ENCODE measurements around the gene RNF144B.
A peak's percentile ranks its signal among the peaks of the same experiment; 100 is the strongest.

RNF144B gene

GRCh38 chr6:18489335-18489734 lies 102.2 kb downstream of the RNF144B start:
- DNase-seq: no peak

GRCh38 chr6:18491308-18492045 lies 104.3 kb downstream of the RNF144B start:
- DNase-seq: no peak

GRCh38 chr6:18492972-18493371 lies 105.8 kb downstream of the RNF144B start:
- no peak for DNase-seq

GRCh38 chr6:18493382-18493891 lies 106.3 kb downstream of the RNF144B start:
- peak; percentile 15 for DNase-seq

GRCh38 chr6:18493925-18494324 lies 106.8 kb downstream of the RNF144B start:
- DNase-seq: no peak

GRCh38 chr6:18495236-18495635 lies 108.1 kb downstream of the RNF144B start:
- no peak for DNase-seq

GRCh38 chr6:18496462-18496861 lies 109.3 kb downstream of the RNF144B start:
- no peak for DNase-seq

GRCh38 chr6:18497006-18497405 lies 109.9 kb downstream of the RNF144B start:
- no peak for DNase-seq

GRCh38 chr6:18498408-18498807 lies 111.3 kb downstream of the RNF144B start:
- no peak for DNase-seq

GRCh38 chr6:18500921-18501662 lies 113.9 kb downstream of the RNF144B start:
- DNase-seq: no peak

GRCh38 chr6:18501663-18502013 lies 114.5 kb downstream of the RNF144B start:
- peak; percentile 66 for DNase-seq

GRCh38 chr6:18503206-18503592 lies 116.0 kb downstream of the RNF144B start:
- DNase-seq: no peak

- DNase-seq: peak; percentile 86
Observed at GRCh38 chr6:18503593-18504231, 116.6 kb downstream of the RNF144B start.

- no peak for DNase-seq
Observed at GRCh38 chr6:18504232-18504596, 117.1 kb downstream of the RNF144B start.

- DNase-seq: no peak
Observed at GRCh38 chr6:18506382-18507017, 119.3 kb downstream of the RNF144B start.

GRCh38 chr6:18507018-18507415 lies 119.9 kb downstream of the RNF144B start:
- no peak for DNase-seq

GRCh38 chr6:18507561-18507960 lies 120.4 kb downstream of the RNF144B start:
- no peak for DNase-seq

GRCh38 chr6:18509871-18510643 lies 122.9 kb downstream of the RNF144B start:
- no peak for DNase-seq

- DNase-seq: peak; percentile 39
Observed at GRCh38 chr6:18510644-18511033, 123.5 kb downstream of the RNF144B start.

GRCh38 chr6:18511211-18511610 lies 124.1 kb downstream of the RNF144B start:
- no peak for DNase-seq

GRCh38 chr6:18513253-18513798 lies 126.2 kb downstream of the RNF144B start:
- DNase-seq: no peak

GRCh38 chr6:18514180-18514579 lies 127.0 kb downstream of the RNF144B start:
- no peak for DNase-seq
